LNCaP clone FGC (cell line): Measurements from ENCODE around the gene NRXN3.
A peak's percentile ranks its signal among the peaks of the same experiment; 100 is the strongest.

Experiments
- DNase-seq: peaks from one replicate; pipeline ENCODE4 v3.0.0-alpha.2; 2011; ENCODE audit warnings: low read depth
- H3K4me3 ChIP-seq: 2 replicates; pipeline ENCODE4 v1.5.1; 2011; ENCODE audit warnings: mild to moderate bottlenecking, low read depth, low read length, control low read depth
- TF ChIP-seq, protein P1 (sequence below): IDR thresholded peaks from 2 replicates; pipeline ENCODE4 v1.5.1; 2012; ENCODE audit warnings: mild to moderate bottlenecking; ENCODE audit not compliant: control insufficient read depth, insufficient read depth; ENCODE audit errors: extremely low read depth

Gene NRXN3

DNA sequence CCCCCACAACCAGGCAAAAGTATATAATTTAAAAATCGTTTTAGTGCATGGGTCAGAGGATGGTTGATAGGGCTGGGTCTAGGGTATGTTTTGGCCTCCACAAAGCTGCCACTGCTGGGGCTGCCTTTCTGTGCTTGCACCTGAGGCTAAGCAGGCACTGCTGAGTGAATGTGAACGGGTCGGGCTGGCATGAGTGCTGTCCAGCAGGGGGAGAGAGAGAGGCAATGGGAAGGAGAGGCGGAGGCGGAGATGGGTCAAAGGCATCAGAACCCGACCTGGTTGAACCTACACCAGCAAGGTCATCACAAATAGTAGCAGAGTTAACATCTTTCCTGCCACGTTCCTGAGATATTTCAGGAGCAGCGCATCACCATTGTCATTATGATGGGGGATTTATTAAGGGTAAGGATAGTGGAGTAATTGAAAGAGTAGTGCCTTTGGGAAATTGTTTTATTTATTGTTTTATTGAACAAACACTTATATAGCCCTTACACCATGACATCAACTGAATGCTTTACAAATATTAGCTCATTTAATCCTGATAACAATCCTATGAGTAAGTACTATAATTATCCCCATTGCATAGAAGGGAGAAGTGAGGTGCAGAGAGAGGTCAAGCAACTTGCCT, 5.8 kb upstream of the NRXN3 start:
- TF ChIP-seq, protein P1, sequence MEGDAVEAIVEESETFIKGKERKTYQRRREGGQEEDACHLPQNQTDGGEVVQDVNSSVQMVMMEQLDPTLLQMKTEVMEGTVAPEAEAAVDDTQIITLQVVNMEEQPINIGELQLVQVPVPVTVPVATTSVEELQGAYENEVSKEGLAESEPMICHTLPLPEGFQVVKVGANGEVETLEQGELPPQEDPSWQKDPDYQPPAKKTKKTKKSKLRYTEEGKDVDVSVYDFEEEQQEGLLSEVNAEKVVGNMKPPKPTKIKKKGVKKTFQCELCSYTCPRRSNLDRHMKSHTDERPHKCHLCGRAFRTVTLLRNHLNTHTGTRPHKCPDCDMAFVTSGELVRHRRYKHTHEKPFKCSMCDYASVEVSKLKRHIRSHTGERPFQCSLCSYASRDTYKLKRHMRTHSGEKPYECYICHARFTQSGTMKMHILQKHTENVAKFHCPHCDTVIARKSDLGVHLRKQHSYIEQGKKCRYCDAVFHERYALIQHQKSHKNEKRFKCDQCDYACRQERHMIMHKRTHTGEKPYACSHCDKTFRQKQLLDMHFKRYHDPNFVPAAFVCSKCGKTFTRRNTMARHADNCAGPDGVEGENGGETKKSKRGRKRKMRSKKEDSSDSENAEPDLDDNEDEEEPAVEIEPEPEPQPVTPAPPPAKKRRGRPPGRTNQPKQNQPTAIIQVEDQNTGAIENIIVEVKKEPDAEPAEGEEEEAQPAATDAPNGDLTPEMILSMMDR = peak; percentile 95
- DNase-seq = peak; percentile 13
- H3K4me3 ChIP-seq = no peak overlapping the region

DNA sequence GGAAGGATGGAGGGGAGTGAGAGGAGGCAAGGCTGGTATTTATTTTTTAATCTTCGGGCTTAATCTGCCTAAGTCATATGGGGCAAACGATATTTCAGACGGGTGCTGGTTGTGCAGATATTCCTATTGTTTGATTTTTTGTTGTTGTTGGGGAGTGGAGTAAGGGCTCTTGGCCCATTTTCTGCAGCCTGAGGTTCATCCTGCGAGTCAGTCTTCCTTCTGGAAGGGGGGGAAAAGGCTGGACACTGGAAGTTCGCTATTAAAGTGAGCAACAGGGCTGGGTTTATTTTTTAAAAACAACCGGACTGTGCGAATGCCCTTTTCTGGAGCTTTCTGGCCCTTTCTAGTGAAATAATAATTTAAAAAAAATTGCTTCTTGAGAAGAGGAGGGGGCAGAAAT, 2.3 kb downstream of the NRXN3 start:
- TF ChIP-seq, protein P1 = no peak

DNA sequence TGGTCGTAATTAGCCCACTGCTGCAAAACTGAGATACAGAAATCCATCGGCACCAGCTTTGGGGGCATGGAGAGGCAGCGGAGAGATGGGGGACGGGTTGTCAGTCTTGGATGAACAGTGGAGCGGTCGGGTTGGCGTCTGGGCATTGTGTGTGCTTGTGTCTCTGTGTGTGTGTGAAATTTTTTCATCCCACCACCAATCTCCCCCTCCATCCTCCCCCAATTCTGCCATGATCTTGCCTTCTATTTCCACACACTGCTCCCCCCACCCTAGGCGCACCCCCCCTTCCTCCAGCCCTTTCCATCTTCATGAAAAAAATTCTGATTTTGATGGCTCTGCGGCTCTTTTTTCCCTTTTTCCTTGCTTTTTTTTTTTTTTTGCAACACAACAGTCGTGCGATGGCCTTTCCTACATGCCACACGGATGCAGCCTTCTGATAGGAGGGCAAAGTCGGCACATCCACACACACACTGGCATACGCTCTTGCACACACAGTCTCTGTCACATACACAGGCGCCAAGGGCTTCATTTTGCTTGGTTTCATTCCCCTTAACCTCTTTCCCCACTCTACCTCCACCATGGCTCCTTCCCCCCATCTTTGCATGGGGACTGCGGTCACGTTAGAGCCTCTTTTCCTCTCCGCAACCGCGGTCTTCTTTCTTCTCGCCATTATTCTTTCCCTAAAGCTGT, 3.3 kb downstream of the NRXN3 start:
- TF ChIP-seq, protein P1 = no peak
- no peak for DNase-seq
- no peak overlapping the region for H3K4me3 ChIP-seq

More for the DNA sequence above, 2.3 kb downstream of the NRXN3 start:
- no peak for DNase-seq
- no peak overlapping the region for H3K4me3 ChIP-seq

DNA sequence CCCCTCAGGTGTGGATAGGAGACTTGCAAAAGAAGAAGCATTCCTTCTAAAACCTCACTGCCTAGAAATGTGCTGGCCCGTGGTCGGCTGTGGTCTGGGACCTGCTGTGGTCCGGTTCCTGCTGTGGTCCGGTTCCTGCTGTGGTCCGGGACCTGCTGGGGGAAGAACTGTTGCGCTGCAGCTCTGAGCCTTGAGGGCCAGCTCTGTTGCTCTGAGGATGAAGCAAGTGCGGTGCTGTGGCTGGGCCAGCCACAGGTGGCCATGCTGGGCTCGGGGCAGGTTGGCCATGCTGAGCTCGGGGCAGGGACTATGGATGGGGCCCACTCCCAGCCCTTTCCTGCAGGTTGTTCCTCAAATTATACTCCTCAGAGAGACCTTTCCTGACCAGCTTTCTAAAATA, 5.2 kb downstream of the NRXN3 start:
- TF ChIP-seq, protein P1 = no peak
- DNase-seq = no peak
- no peak overlapping the region for H3K4me3 ChIP-seq

DNA sequence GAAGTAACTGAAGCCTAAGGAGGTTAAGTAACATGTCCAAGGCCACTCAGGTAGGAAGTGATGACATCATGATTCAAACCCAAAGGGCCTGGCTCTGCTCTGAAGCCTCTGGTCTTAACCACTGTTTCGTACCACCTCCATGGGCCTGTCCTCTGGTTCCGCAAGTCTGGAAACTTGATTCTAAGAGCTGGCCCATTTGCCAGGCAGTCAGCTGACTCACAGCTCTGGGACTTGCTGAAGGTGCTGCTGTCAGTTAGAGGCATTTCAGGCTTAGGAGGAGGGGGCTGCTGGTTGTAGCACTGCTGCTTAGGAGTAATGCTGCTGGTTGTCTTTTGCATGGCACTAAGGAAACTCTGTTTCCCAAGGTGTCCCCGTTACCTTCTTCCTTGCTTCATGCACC, 7.9 kb downstream of the NRXN3 start:
- TF ChIP-seq, protein P1 = no peak
- H3K4me3 ChIP-seq = no peak overlapping the region
- DNase-seq = no peak

GRCh38 chr14:78178971-78179370, 8.8 kb downstream of the NRXN3 start:
- DNase-seq = no peak
- TF ChIP-seq, protein P1 = no peak

DNA sequence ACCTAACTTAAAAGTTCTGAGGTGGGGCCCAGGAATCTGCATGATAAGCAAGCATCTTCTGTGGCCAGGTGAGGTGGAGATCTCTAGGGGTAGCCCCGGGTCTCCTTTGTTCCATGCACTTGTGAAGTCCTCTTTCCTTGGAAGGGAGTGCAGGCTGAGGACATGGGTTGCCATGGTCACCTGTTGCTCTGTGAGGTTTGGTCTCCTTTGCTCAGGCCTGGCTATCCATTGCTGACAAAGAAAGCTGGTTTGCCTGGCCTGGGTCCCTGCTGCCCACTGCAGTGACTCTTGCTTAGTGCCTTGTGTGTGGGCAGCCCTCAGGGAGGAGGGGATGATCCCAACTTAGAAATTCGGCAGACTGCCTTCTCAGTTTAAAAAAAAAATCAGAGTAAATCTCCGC, 11.1 kb downstream of the NRXN3 start:
- TF ChIP-seq, protein P1 = no peak
- no peak for DNase-seq

More at GRCh38 chr14:78178971-78179370, 8.8 kb downstream of the NRXN3 start:
- no peak overlapping the region for H3K4me3 ChIP-seq

More for the DNA sequence above, 11.1 kb downstream of the NRXN3 start:
- H3K4me3 ChIP-seq = no peak overlapping the region
